Activated CD8-positive, alpha-beta memory T cell treated with anti-CD3 and anti-CD28 coated beads for 1 hour (primary cell): ENCODE measurements around the gene RFX8.
"Not testable (repeated sequence)": the region's sequence is repeated elsewhere in the genome, so short reads cannot be mapped to it uniquely, and the experiment has no call there.

ENCODE experiments used
- DNase-seq, 2 donors: peaks; one replicate each; pipeline ENCODE4 v3.0.0-alpha.2; 2020; ENCODE audit warnings: low read depth in 1 of 2; ENCODE audit errors: extremely low read depth in 1 of 2

Gene RFX8

DNA sequence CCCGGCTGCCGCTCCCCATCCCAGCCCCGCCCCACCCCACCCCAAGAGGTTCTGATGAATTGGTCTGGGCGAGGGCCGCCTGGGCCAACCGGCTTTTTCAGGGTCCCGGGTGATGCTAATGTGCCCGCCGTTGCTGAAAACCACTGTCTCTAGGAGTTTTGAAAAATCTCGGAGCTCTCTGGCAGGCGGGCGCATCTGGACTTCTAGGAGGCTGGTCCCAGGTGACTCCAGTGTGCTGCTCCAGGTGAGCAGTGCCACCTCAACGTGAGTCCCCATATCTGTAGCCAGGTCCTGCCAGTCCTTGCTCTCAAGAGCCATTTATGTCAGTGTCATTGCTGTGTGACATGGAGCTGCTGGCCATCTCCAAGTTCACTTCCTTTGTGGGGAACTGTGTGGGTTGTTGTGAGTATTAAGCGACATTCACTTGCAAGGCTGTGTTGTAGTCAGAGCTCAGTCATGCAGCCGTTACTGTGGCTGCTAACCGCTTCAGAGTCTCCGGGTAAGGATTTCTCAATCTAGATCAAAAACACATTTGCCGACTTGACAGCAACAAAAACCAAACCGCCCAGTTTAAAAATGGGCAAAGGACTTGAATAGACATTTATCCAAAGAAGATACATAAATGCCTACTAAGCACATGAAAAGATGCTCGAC lies at the start of gene RFX8:
RFX8 (minus strand) TSS at position 382 of the 654 bp plus-strand sequence. CDS start 8,264 bp downstream, outside the sequence.
- DNase-seq: no peak

DNA sequence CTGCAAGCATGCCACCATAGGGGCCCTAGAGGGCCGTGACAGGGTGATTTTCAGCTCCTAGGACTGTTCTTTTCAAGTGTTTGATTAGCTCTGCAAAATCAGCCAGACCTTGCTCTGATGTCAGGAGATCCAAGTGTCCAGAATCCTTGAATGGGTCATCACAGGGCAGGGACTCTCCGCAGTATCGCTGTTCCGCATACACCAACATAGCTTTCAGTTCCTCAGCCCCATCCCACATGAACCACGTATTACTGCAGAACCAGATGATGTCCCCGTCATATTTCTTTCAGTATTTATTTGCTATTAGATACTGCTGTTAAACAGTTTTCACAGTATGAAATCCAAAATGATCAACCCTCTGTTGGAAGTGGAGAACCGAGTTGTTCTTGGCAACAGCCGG lies 46.6 kb upstream of the RFX8 start:
- DNase-seq: no peak

DNA sequence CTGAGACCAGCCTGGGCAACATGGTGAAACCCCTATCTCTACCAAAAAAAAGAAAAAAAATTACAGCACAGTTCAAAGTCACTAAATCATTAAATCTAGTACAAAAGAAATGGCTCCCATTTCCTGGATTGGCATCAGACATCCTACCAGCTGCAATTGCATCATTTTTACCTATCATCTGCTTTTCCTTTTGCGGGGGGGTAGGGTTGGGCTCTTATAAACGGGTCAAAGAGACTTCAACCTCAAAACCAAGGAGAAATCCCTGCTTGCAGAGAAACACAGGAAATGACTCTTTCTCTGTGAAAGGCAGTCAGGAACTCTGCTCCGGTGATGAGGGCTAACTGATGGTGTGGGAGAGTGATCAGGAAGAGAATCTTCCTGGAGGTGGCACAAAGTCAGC lies 45.3 kb upstream of the RFX8 start:
- DNase-seq: no peak

DNA sequence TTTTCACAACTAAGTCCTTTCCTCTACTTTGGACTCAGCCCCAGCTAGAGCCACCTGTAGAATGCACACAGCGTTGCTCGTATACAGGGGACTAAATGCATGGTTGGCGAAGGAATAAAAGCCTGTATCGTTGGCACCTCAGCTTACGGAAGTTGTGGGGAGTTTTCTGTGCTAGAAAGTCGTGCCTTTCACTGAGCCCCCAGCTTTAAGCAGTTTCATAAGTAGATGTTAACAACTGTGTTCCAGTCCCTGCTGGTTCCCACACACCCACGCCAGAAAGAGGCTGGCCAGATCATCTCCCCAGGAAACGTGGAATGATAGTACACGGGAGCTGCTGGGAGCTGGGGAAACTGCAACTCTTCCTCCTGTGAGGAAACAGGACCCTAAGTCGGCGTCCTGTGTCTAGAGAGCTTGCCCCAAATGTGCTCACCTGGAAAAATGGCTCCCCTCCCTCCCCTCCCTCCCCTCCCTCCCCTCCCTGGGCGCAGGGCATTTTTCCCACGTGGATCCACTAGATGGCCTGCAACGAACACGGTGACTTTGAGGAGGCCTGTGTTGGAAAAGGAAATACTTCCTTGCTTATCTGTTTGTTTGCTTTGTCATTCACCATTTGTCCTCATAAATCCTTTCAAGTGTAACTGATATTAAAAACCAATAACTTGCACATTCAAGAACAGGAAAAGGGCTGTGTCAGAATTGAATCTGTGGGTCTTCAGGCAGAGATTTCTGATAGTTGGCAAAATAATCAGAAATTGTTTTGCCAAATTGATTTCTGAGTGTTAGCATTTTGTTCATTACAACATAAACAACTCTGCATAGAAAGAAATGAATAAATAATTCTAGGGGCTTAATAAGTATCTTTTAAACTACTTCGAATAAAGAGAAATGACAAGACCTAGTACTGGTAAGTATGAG lies 43.9 kb upstream of the RFX8 start:
- DNase-seq: no peak

DNA sequence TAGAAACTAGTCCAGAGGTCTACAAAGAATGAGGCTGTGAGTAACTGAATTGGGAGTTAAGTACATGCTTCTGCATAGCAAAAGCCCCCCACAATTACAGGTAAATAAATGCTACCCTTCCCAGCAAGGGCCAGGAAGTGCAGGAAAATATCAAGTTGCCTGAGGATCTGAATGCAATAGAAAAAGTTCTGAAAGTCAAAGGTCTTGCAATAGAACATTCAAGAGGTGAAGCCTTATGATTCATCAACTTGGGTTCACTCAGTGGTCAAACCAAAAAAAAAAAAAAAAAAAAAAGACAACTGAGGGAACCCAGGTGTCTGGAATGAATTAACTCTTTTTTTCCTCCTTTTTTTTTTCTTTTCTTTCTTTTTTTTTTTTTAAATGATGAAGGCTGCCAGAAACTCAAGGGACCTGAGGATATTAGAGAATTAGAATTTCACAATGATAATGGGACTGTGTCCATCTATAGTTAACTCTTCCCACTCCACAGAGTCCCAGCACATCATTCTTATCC lies 42.9 kb upstream of the RFX8 start:
- DNase-seq: no peak

DNA sequence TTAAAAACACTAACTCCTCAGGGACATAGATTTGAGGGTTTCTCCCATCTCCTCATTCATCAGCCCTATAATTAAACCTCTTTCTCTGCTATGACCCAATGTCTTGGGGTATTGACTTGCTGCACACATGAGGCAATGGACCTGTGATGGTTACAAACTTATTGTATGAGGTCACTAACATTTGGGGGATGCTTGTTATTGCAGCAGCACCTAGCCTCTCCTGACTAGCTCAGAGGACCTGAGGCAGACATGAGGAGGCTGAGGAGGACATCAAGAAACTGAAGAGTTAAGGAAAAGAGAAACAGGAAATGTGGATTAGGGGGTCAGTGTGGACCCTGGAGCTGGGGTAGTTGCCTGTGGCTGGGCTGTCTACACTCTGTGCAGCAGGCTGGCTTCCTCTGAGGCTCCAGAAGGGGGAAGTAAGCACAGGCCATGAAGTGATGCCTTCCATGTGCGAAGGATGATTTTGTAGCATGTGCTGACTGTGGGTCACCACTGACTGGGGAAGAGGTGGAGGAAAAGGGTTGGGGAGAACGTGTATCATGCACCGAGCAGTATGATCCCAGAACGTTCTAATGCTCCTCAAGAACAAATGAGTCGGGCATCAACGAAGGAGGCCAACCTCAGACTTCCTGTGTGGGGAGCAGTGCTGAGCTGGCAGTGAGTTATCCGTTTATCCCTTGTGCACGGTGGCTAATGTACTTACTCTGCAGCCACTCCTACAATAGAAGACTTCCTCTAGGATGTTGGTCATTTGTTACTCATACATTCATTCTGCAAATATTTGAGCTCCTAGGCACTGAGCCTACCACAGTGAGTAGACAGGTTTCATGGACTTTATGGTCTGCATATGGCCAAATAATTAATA lies 42.1 kb upstream of the RFX8 start:
- DNase-seq: no peak

DNA sequence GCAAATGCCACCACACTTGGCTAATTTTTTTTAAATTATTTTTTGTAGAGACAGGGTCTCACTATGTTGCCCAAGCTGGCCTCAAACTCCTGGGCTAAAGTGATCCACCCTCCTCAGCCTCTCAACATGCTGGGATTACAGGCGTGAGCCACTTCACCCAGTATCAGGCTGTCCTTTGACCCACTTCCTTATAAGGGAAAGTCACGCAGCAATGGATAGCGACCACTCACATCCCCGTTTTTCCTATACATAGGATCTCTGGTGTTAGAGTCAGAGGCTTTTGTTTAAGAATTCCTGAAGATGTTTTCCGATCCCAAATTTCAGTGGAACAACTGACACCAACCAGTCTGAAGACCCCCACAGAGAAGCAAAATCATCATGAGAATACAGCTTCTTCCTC lies 41.4 kb upstream of the RFX8 start:
- DNase-seq: no peak

DNA sequence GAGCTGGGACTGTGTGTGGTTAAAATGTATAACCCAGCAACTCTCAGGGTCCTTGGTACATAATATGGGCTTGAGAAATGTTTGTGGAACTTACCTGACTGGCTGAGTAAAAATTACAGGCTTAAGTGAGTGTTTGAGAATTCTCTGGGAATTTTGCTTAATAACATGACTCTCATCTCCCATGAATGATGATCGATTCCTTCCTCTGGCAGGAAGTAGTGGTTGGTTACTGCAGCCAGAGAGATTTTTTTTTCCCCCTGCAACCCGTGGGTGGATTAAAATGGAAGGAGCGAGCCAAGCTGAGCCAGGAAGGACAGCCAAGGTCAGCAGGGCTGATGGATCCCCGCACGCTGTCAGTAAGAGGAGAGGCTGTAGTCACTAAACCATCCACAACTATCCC lies 40.6 kb upstream of the RFX8 start:
- DNase-seq: no peak

DNA sequence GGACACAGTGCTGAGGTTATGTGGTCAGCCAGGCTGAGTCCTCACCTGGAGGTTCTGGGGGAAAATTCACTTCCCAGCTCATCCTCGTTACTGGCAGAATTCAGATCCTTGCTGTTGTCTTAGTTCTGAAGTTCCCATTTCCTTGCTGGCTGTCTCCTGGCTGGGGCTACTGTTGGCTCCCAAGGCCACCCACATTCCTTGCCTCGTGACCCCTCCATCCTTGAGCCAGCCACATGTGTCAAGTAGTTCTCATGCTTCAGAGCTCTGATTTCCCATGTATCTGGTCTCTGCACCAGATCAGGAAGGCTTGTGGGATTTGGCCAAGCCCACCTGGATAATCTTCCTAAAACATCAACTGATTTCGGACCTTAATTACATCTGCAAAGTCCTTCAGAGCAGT lies 38.1 kb upstream of the RFX8 start:
- DNase-seq: no peak

DNA sequence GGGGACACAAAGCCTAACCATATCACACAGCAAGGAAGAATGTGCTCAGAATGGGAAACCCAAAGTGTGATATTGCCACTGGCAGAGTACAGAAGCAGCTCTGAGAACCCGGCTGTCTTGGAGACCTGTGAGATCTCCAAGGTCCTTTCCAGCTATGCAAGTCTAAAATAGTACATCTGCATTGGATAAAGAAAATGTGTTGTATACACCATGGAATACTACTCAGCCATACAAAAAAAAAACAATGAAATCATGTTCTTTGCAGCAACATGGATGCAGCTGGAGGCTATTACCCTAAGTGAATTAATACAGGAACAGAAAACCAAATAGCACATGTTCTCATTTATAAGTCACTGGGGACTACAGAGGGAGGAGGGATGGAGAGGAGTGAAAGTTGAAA lies 36.5 kb upstream of the RFX8 start:
- DNase-seq: no peak

DNA sequence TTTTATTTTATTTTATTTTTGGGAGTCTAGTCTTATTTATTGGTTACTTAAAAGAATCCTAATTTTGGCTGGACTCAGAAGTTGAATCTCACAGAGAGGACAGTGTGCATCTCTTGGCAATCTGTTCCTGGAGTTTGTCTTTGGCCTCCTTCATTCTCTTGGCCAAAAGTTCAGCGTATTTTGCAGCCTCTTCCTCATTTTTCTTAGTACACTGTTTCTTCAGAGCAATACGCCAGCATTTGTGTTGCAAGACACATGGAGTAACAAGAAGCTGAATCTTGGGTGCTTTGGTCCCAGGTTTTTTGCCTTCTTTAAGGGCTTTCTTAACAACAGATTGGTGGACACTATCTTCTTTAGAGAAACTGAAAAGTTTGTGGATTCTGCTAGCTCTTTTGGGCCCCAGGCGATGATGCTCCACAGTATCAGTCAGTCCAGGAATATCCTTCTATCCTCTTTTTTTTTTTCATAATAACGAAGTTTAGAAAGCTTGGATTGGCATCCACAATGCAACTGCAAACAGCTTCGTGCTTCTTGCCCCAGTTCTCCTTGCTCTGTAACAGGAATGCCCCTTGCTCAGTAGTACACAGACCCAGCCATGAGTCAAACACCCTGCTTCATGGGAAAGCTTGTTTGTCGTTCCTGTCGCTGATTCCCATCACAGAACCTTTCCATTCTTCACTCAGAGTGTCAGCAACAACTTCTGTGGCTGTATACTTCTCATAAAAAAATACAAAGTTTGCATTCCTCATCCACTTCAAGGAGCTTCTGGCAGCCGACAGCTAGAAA lies 34.8 kb upstream of the RFX8 start:
- DNase-seq: no peak

DNA sequence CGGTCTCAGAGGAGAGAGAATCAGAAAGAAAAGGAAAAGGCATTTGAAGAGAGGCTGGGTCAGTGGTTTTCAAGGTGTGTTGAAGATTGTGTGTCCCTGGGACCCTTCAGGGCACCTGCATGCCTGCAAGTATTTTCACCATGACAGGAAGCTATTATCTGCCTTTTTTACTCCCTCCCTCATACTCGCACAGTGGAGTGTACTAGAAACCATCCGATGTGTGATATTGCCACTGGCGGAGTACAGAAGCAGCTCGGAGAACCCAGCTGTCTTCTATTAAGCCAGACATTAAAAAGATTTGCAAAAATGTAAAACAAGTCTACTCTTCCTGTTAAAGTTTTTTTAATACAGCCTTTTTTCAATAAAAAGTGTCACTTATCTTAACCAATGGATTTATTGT lies 33.7 kb upstream of the RFX8 start:
- no peak for DNase-seq

DNA sequence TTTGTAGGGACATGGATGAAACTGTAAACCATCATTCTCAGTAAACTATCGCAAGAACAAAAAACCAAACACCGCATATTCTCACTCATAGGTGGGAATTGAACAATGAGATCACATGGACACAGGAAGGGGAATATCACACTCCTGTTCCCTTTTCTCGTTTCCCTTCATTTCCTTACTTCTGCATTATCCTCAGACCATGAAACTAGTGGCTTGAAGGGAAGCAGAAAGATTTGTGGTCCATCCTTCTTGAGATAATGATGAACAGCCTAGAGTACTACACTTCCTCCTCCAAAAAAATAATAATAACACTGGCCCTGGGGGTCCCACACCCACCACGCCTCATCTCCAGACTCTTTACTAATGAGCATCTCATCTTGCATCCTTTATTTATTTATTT lies 30.4 kb upstream of the RFX8 start:
- DNase-seq: not testable (repeated sequence)

DNA sequence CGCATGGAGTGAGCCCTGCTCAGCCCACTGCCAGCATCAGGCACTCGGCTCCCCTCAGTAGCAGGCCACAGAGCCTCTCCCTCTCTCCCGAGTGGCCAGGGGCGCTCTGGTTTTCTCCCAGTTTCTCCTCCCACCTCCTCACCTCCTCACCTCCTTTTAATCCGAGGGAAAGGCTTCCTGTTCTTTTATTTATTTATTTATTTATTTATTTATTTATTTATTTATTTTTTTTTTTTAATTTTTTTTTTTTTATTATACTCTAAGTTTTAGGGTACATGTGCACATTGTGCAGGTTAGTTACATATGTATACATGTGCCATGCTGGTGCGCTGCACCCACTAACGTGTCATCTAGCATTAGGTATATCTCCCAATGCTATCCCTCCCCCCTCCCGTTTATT lies 29.8 kb upstream of the RFX8 start:
- DNase-seq: not testable (repeated sequence)

DNA sequence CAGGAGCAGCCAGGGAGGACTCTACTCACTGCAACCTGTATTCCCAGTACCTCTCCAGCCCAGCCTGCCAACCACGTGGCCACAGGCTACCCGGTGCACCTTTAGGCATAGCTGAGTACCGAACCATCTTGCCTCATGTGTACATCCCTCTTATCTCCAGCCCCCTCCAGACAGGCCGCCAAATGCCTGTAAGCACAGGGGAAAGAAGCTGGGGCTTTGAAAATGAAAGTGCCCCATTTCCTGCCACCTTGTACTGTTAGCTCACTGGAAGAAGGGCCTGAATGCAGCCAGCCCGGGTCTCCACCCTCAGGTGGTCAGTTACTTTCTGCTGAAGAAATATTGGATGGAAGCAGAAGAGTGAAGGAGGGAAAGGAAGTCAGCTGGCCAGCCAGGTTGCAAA lies 27.2 kb upstream of the RFX8 start:
- no peak for DNase-seq

DNA sequence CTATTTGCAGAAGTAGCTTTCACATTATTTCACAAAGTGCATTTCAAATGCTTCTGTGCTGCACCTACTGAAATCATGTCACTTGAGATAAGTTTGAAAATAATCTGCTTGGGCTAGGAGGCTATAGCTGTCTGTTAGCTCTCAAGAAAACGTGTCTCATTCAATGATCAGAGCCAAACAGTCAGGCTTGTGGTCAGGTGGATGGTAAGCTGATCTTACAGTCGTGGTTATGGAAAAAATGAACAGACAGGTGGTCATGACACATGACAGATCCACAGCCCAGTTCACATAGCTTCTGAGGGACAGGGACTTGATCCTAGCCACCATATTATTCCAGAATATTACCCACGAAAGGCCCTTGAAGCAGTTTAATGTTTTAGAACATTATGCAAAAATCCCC lies 26.5 kb upstream of the RFX8 start:
- no peak for DNase-seq

DNA sequence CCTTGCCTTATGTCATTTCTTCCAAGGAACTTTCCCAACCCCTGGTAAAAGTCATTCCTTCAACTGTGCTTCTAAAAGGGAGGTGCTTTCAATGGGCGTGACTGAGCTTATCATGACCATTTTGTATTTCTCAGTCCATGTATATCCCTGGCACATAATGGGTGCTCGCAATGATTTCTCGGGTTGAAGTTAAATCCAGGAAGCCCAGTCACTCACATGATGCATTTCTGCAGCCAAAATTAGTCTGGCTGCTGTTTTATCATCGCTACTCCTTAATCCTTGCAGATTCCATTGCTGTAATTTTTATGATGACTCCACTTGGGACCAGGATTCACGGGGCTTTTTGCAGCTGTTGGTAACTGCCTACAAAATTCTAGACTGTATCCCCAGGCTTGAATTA lies 25.9 kb upstream of the RFX8 start:
- DNase-seq: no peak

DNA sequence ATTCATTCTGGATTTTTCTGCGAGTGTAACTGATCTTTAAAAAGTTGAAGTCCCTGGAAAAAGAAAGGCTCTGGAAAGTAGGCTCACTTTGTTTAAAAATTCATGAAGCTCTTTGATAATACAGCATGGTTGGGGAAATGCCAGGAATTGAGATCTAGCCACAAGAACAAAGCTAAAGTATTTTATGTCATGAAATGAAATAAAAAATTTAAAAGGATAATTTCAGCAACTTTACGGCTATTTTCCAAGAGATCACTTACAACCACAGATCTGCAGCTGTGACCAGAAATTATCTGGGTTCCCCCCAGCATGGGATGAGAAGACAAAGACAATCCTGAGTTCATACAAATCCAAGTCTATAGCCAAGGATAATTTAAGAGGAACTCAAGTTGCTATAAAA lies 25.3 kb upstream of the RFX8 start:
- no peak for DNase-seq

DNA sequence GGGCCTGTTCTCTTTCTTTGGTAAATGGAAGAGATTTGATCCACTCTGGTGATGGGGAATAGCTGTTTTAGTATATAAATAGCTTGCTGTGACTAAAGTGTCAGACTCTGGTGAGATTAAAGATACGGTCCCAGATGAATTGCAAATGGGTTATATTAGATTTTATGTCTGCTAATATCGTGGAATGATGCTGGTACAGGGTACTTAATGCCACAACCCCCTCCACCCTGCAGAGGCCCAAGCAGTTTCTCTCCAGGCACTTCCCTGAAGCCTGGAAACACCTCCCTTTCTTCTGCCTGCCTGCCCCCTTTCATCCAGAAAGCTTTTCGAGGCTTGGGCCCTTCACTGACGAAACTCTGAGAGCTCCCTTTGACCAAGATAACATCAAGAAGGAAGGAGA lies 21.4 kb upstream of the RFX8 start:
- no peak for DNase-seq

DNA sequence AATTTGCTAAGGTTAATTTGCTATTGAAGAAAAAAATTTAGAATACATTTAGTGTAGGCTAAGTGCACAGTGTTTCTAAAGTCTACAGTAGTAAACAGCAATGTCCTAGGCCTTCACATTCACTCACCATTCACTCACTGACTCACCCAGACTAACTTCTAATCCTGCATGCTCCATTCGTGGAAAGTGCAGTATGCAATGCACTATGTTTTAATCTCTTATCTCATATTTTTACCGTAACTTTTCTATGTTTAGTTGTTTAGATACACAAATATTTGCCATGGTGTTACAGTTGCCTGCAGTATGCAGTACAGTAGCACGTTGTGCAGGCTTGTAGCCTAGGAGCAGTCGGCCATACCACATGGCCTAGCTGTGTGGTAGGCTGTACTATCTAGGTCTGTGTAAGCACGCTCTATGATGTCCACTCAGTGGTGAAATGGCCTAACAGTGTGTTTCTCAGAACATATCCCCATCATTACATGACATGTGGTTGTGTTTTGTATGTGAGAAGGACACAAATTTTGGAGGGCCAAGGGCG lies 18.1 kb upstream of the RFX8 start:
- DNase-seq: no peak
